Lung (tissue), 16 donors: Measurements from ENCODE around the gene CDKN2C. TPM values are rescaled to one million over a fixed set of nuclear protein-coding genes. Genes with fewer than 3 reads are reported as not detected.

Experiments
- ATAC-seq: fragments of 200-7000 bp; cut with Tn5 transposase; one replicate; pipeline ENCODE4 v1.9.1; 2020; ENCODE audit warnings: moderate number of reproducible peaks; ENCODE audit not compliant: insufficient read depth, low FRiP score
- DNase-seq, 3 donors: peaks; one replicate each; pipeline ENCODE4 v3.0.0-alpha.2; 2013 to 2017
- H3K27ac ChIP-seq, 2 donors: one replicate each; pipeline ENCODE4 v1.5.1; 2013; ENCODE audit warnings: mild to moderate bottlenecking in 2 of 2, moderate library complexity in 2 of 2, control low read depth in 1 of 2, inconsistent platforms in 1 of 2, low read depth in 1 of 2, low read length in 1 of 2
- H3K27me3 ChIP-seq, 3 donors: one replicate each; pipeline ENCODE4 v1.5.1; 2013; ENCODE audit warnings: low read length in 2 of 3; ENCODE audit not compliant: control insufficient read depth in 3 of 3, insufficient read depth in 3 of 3
- H3K36me3 ChIP-seq, 4 donors: one replicate each; pipeline ENCODE4 v1.5.1; 2013; ENCODE audit warnings: low read length in 4 of 4, mild to moderate bottlenecking in 1 of 4, moderate library complexity in 1 of 4; ENCODE audit not compliant: control insufficient read depth in 4 of 4, insufficient read depth in 4 of 4
- H3K4me1 ChIP-seq, 5 donors: one replicate each; pipeline ENCODE4 v1.5.1; 2013; ENCODE audit warnings: low read length in 5 of 5, mild to moderate bottlenecking in 2 of 5, moderate library complexity in 1 of 5; ENCODE audit not compliant: control insufficient read depth in 5 of 5, insufficient read depth in 5 of 5
- H3K4me3 ChIP-seq: one replicate; pipeline ENCODE4 v1.5.1; 2013; ENCODE audit warnings: mild to moderate bottlenecking, control low read depth, moderate library complexity
- H3K9ac ChIP-seq, 2 donors: one replicate each; pipeline ENCODE4 v1.5.1; 2013; ENCODE audit warnings: low read length in 2 of 2, control low read depth in 1 of 2; ENCODE audit not compliant: insufficient read depth in 1 of 2
- H3K9me3 ChIP-seq, 4 donors: one replicate each; pipeline ENCODE4 v1.5.1; 2013; ENCODE audit warnings: low read length in 3 of 4, mild to moderate bottlenecking in 1 of 4, moderate library complexity in 1 of 4; ENCODE audit not compliant: control insufficient read depth in 4 of 4, insufficient read depth in 3 of 4
- WGBS, 2 donors: extraction: QIAGEN DNeasy Blood & Tissue Kit; methylation state at CpG; one replicate each; pipeline ENCODE4 v1.1.7; 2013; 5-methylcytosine and 5-hydroxymethylcytosine counted together
- long read RNA-seq, 5 donors: transcript quantifications; one replicate each; lab custom pipeline, GENCODE V29; 2026
- polyA plus RNA-seq, 2 donors: library from polyadenylated mRNA; stranded (reverse); fragments of 200-250 nt; gene quantifications; one replicate each; pipeline ENCODE4 v1.2.1, GENCODE V29; 2013
- total RNA-seq, 2 donors: library from RNA; depleted of rRNA in 1 of 2; stranded (reverse); fragments of >200 nt in 1 of 2; gene quantifications; one replicate each; pipeline ENCODE4 v1.2.1, GENCODE V29; 2014 to 2021
- TF ChIP-seq, protein P1 (sequence below): IDR thresholded peaks from 2 replicates; pipeline ENCODE4 v1.5.1; 2012; ENCODE audit warnings: mild to moderate bottlenecking; ENCODE audit errors: control extremely low read depth, extremely low read depth
- donor health status: control.
- donor health status: control.
- donor health status: Bipolar disorder and iron deficiency.
- donor health status: healthy.
- donor health status: DM: yes; HTN: yes; CAD: no.

Gene CDKN2C
- total RNA-seq (1 to 10 TPM; 7.7 to 8.9 TPM), polyA plus RNA-seq (1 to 10 TPM; 5.7 to 7.4 TPM)
- long read RNA-seq, donor 1, transcript CDKN2C-203 (3 exons, 2,086 nt): major isoform, 6 of 14 reads
- long read RNA-seq, donor 1, partial matches to known transcripts: 7 of 14 reads
- long read RNA-seq, donor 1, other reads (novel, unspliced or antisense): 0 of 14 reads
- long read RNA-seq, donor 2, partial matches to known transcripts: 0 of 4 reads
- long read RNA-seq, donor 2, other reads (novel, unspliced or antisense): 0 of 4 reads
- long read RNA-seq, donor 3, partial matches to known transcripts: 0 of 3 reads
- long read RNA-seq, donor 3, other reads (novel, unspliced or antisense): 0 of 3 reads
- long read RNA-seq, donor 4, partial matches to known transcripts: 0 of 4 reads
- long read RNA-seq, donor 4, other reads (novel, unspliced or antisense): 0 of 4 reads
- long read RNA-seq, donor 5, transcript CDKN2C-203 (3 exons, 2,086 nt): major isoform, 10 of 10 reads
- long read RNA-seq, donor 5, partial matches to known transcripts: 0 of 10 reads
- long read RNA-seq, donor 5, other reads (novel, unspliced or antisense): 0 of 10 reads

GRCh38 chr1:50969611-50970508, at the start of gene CDKN2C:
CDKN2C (plus strand) TSS chr1:50970245; CDS start chr1:50970369, 124 bp downstream.
- Histone ChIP-seq H3K36me3 (no peaks in the 10 kb centered on the region), H3K27me3 (peaks cover 0 to 33% (median 2%) of the 10 kb centered on the region in 3 donors), H3K27ac (peak within 1 kb of the TSS; percentile 95 to 99), H3K4me3 (peak within 1 kb of the TSS; percentile 72), H3K9me3 (no peaks in the 10 kb centered on the region), H3K4me1 (peaks cover 0 to 23% (median 0%) of the 10 kb centered on the region in 5 donors), H3K9ac (peak within 1 kb of the TSS; percentile 56 to 78)
- ATAC-seq: peak; percentile 22
- WGBS, 2 donors: 0 to 1% methylated on average over 44 of the region's 44 CpGs
- TF ChIP-seq, protein P1, sequence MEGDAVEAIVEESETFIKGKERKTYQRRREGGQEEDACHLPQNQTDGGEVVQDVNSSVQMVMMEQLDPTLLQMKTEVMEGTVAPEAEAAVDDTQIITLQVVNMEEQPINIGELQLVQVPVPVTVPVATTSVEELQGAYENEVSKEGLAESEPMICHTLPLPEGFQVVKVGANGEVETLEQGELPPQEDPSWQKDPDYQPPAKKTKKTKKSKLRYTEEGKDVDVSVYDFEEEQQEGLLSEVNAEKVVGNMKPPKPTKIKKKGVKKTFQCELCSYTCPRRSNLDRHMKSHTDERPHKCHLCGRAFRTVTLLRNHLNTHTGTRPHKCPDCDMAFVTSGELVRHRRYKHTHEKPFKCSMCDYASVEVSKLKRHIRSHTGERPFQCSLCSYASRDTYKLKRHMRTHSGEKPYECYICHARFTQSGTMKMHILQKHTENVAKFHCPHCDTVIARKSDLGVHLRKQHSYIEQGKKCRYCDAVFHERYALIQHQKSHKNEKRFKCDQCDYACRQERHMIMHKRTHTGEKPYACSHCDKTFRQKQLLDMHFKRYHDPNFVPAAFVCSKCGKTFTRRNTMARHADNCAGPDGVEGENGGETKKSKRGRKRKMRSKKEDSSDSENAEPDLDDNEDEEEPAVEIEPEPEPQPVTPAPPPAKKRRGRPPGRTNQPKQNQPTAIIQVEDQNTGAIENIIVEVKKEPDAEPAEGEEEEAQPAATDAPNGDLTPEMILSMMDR: no peak
- DNase-seq: peak; percentile 84 to 94 (median 92)

DNA sequence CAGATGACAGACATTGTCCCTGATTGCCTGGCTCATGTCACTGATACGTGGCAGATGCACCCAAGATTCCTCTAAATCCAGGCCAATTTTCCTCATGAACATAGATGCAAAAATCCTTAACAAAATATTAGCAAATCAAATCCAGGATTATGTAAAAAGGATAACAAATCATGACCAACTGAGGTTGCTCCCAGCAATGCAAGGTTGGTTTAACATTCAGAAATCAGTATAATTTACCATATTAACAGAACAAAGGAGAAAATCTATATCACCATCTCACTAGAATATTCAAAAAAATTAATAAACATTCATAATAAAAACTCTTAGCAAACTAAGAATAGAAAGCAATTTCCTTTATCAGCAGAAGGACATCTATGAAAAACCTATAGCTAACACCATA, 49.6 kb upstream of the CDKN2C start:
- H3K36me3 ChIP-seq: no peaks in the 10 kb centered on the region
- H3K9ac ChIP-seq: no peak overlapping the region
- WGBS, 2 donors: 98 to 100% methylated on average over 1 of the region's 1 CpG
- TF ChIP-seq, protein P1: no peak
- H3K9me3 ChIP-seq: peaks cover 0 to 9% (median 0%) of the 10 kb centered on the region in 4 donors
- ATAC-seq (no peak), DNase-seq (no peak)
- peaks cover 0 to 12% (median 0%) of the 10 kb centered on the region in 5 donors for H3K4me1 ChIP-seq
- H3K27me3 ChIP-seq: no peaks in the 10 kb centered on the region
- no peak overlapping the region for H3K27ac ChIP-seq
- no peak overlapping the region for H3K4me3 ChIP-seq

- H3K27me3 ChIP-seq: no peaks in the 10 kb centered on the region
- H3K36me3 ChIP-seq: no peaks in the 10 kb centered on the region
- ATAC-seq (no peak), DNase-seq (no peak)
- H3K27ac ChIP-seq: no peak overlapping the region
- no peak overlapping the region for H3K9ac ChIP-seq
- peaks cover 0 to 9% (median 0%) of the 10 kb centered on the region in 4 donors for H3K9me3 ChIP-seq
- TF ChIP-seq, protein P1: no peak
- H3K4me1 ChIP-seq: peaks cover 0 to 7% (median 0%) of the 10 kb centered on the region in 5 donors
- 96 to 97% methylated on average over 4 of the region's 4 CpGs for WGBS, 2 donors
- H3K4me3 ChIP-seq: no peak overlapping the region
Observed at GRCh38 chr1:50921029-50921428, 49.0 kb upstream of the CDKN2C start.
